Osteocyte (in vitro differentiated cells): ENCODE results near the gene PKDREJ. TPM values are rescaled to one million over a fixed set of nuclear protein-coding genes. Genes with fewer than 3 reads are reported as not detected.

Source experiments
- DNase-seq: peaks from one replicate; pipeline ENCODE4 v3.0.0; 2021; ENCODE audit warnings: mixed read lengths; ENCODE audit not compliant: unreplicated experiment; ENCODE audit errors: extremely low spot score
- H3K27ac Mint-ChIP-seq: one replicate; pipeline ENCODE4 v1.8.0; 2021; ENCODE audit warnings: mild to moderate bottlenecking, mixed read lengths; ENCODE audit not compliant: unreplicated experiment
- H3K27me3 Mint-ChIP-seq: one replicate; pipeline ENCODE4 v1.8.0; 2021; ENCODE audit warnings: mixed read lengths; ENCODE audit not compliant: unreplicated experiment
- H3K36me3 Mint-ChIP-seq: one replicate; pipeline ENCODE4 v1.8.0; 2021; ENCODE audit warnings: mixed read lengths; ENCODE audit not compliant: unreplicated experiment
- H3K4me1 Mint-ChIP-seq: one replicate; pipeline ENCODE4 v1.8.0; 2021; ENCODE audit warnings: mixed read lengths; ENCODE audit not compliant: unreplicated experiment
- H3K4me3 Mint-ChIP-seq: one replicate; pipeline ENCODE4 v1.8.0; 2021; ENCODE audit warnings: mild to moderate bottlenecking, moderate library complexity, mixed read lengths; ENCODE audit not compliant: unreplicated experiment
- H3K9me3 Mint-ChIP-seq: one replicate; pipeline ENCODE4 v1.8.0; 2021; ENCODE audit warnings: mixed read lengths; ENCODE audit not compliant: unreplicated experiment
- CTCF ChIP-seq: fragments of 200-600 bp; sonication (generic); IDR thresholded peaks from 2 replicates; pipeline ENCODE4 v1.5.0; 2021; ENCODE audit warnings: antibody characterized with exemption, mild to moderate bottlenecking, moderate library complexity
- total RNA-seq: library from RNA; stranded (reverse); gene quantifications from 2 replicates; pipeline ENCODE4 v1.2.1, GENCODE V29; 2021

The PKDREJ gene
- total RNA-seq, 1 donor from 2014 or later = not detected

GRCh38 chr22:46275455-46276122 lies 12.4 kb upstream of the PKDREJ start:
- DNase-seq = no peak
- Mint-ChIP-seq H3K27ac (no peak overlapping the region), H3K27me3 (no peaks in the 10 kb centered on the region), H3K4me3 (no peak overlapping the region), H3K9me3 (peaks cover 4% of the 10 kb centered on the region), H3K36me3 (peaks cover 26% of the 10 kb centered on the region), H3K4me1 (no peaks in the 10 kb centered on the region)
- no peak for TF ChIP-seq CTCF

- TF ChIP-seq CTCF = no peak
- no peaks in the 10 kb centered on the region for H3K27me3 Mint-ChIP-seq
- DNase-seq = no peak
- H3K27ac Mint-ChIP-seq = no peak overlapping the region
- H3K4me1 Mint-ChIP-seq = peaks cover 7% of the 10 kb centered on the region
- no peak overlapping the region for H3K4me3 Mint-ChIP-seq
- peaks cover 4% of the 10 kb centered on the region for H3K9me3 Mint-ChIP-seq
- H3K36me3 Mint-ChIP-seq = peaks cover 26% of the 10 kb centered on the region
Measured at GRCh38 chr22:46274381-46274780, 11.2 kb upstream of the PKDREJ start.

DNA sequence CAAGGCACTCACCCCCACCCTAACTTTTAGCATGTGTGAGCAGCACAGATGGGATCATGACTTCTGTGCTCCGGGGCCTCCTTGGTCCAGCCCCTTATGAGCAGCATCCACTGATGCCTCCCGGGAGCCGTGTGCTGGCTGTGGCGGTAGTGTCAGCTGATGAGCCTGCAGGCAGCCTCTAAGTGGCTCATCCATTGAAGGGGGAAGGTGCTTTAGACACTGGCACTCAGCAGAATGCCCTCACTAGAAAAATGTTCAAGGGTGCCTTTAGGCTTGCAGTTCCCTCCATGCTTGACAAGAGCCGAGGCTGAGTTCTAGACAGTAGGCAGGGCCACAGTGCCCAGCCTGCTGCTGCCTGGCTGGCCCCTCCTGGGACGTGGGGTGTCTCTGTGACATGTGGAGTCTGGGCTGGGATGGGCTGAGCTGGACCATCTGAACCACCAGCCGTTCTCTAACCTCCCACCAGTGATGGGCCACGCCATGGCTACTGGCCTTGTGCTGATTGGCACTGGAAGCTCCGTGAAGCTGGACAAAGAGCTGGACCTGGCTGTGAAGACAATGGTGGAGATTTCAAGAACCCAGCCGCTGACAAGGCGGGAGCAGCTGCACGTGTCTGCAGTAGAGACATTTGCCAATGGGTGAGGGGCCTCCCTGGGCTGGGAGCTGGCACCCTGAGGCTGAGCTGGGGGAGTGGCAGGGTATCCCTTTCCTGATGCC lies 10.4 kb upstream of the PKDREJ start:
- DNase-seq = no peak
- no peak overlapping the region for H3K27ac Mint-ChIP-seq

DNA sequence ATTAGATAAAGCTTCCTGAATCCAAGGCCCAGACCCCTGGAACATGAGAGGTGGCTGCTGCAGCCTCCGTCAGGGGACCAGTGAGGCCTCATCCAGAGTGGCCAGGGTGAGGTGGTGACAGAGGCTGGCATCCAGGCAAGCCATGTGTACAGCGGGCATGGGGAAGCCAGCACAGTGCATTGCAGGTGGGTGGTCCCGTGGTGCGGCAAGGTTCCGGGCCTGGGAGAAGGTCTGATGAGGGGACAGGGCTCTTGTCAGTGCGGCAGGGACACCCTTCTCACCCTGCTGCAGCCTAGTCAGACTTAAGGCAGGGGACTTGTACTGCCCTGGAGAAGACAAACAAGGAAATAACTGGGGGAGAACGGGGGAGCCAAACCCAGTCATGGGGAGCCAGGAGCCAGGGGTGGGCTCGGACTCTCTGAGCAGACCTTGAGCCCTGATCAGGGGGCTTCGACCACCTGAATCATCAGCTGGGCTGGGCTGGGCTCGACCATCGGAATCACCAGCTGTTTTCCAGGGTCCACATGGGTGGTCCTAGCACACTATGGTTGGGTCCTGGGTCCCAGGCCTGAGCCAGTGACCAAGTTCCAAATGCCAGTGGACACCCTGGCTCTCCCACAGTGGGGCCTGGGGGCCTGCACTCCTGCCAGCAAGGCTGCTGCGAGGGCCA lies 9.8 kb upstream of the PKDREJ start:
- no peak for DNase-seq
- H3K36me3 Mint-ChIP-seq = peaks cover 19% of the 10 kb centered on the region
- TF ChIP-seq CTCF = no peak
- peaks cover 4% of the 10 kb centered on the region for H3K9me3 Mint-ChIP-seq
- no peaks in the 10 kb centered on the region for H3K27me3 Mint-ChIP-seq
- peaks cover 19% of the 10 kb centered on the region for H3K4me1 Mint-ChIP-seq
- no peak overlapping the region for H3K4me3 Mint-ChIP-seq
- no peak overlapping the region for H3K27ac Mint-ChIP-seq

More for the DNA sequence above, 10.4 kb upstream of the PKDREJ start:
- H3K4me3 Mint-ChIP-seq = no peak overlapping the region
- peaks cover 4% of the 10 kb centered on the region for H3K9me3 Mint-ChIP-seq
- no peak for TF ChIP-seq CTCF
- H3K36me3 Mint-ChIP-seq = peaks cover 26% of the 10 kb centered on the region
- no peaks in the 10 kb centered on the region for H3K27me3 Mint-ChIP-seq
- H3K4me1 Mint-ChIP-seq = peaks cover 15% of the 10 kb centered on the region

- Mint-ChIP-seq H3K4me3 (no peak overlapping the region), H3K27ac (no peak overlapping the region), H3K36me3 (peaks cover 19% of the 10 kb centered on the region), H3K27me3 (no peaks in the 10 kb centered on the region), H3K4me1 (peaks cover 24% of the 10 kb centered on the region), H3K9me3 (peaks cover 4% of the 10 kb centered on the region)
- no peak for DNase-seq
- no peak for TF ChIP-seq CTCF
Measured at GRCh38 chr22:46272196-46272595, 9.1 kb upstream of the PKDREJ start.
